Glomerular endothelial cell (primary cell): ENCODE results near the gene NABP2. TPM values are rescaled to one million over a fixed set of nuclear protein-coding genes. Genes with fewer than 3 reads are reported as not detected.
A peak's percentile ranks its signal among the peaks of the same experiment; 100 is the strongest.
"Not testable (repeated sequence)": the region's sequence is repeated elsewhere in the genome, so short reads cannot be mapped to it uniquely, and the experiment has no call there.

Source experiments
- DNase-seq: peaks from one replicate; pipeline ENCODE4 v3.0.0-alpha.2; 2011; ENCODE audit warnings: low read depth, low spot score; ENCODE audit errors: extremely low read depth
- total RNA-seq: library from RNA; depleted of rRNA; stranded (reverse); fragments of >200 nt; gene quantifications from 2 replicates; pipeline ENCODE4 v1.2.3, GENCODE V29; 2015

The NABP2 gene
- total RNA-seq, 1 donor from 2014 or later, result 26.7 TPM

DNA sequence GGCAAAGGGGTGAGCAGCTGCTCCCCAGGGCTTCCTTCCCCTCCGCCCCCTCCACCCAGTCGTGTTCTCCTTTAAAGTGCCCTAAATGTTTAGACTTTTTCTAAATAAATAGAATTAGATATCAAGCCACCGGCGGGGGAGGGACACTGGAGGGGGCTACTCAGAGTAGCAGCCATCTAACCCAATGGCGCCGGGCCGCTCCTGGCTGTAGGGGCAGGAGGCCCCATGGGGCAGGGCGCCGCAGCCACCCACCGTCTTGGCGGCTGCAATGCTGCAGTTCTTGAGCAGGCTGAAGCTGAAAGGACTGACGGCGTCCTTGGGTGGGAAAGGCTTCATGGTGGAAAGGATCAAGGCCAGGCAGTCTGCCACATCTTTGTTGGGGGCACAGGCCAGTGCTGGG lies 18.8 kb downstream of the NABP2 start:
- DNase-seq, result no peak

- DNase-seq, result no peak
Measured at GRCh38 chr12:56243731-56244181, 19.6 kb downstream of the NABP2 start.

- no peak for DNase-seq
Measured at GRCh38 chr12:56244494-56244893, 20.4 kb downstream of the NABP2 start.

DNA sequence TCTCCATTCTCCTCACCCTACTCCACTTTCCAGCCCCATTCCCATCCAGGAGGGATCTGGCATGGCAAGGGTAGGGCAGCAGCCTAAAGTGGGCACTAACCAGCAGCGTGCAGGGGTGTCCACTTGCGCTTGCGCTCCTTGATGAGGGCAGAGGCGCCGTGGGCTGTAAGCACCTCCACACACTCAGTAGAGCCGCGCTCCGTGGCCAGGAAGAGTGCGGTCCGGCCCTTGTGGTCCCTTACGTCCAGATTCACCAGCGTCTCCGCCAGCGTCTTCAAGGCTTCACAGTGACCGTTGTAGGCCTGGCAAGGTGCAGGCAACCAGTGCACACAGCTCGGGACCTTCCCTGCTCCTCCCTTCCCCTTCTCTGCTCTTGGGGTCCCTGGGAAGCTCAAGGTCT lies 23.8 kb downstream of the NABP2 start:
- DNase-seq, result no peak

DNA sequence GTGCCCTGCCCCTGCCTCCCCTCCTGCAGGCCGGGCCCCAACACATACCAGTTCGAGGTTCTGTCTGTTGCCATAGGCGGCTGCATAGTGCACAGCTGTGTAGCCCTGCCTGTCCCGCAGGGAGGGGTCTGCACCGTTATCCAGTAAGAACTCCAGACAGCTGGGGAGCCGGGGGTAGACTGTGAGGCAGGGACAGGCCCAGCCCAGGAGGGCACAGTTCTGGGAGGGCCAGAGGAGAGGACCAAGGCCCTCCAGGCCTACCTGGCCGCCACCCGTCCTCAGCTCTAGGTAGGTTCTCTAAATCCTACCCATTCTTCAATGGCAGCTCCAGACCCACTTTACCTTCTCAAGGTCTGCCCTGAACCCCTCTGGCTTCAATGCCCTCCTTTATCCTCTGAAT lies 24.6 kb downstream of the NABP2 start:
- DNase-seq, result no peak

DNA sequence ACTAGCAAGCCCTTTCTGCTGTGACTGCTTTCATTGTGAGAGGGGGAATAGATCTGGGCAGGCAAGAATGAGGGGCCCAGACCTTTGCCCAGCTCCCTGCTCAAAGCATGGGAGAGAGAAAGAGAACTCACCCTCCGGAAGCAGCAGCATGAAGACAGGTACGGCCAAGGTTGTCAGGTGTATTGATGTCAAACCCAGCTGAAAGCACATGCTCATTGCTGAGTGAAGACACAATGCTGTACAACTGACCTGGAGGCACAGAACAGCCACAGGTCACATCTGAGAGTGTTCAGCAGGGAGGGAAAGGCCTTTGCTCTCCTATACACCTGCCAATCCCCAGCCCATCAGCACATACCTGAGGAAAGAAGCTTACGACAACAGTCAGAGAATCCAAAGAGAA lies 28.5 kb downstream of the NABP2 start:
- DNase-seq, result no peak

DNA sequence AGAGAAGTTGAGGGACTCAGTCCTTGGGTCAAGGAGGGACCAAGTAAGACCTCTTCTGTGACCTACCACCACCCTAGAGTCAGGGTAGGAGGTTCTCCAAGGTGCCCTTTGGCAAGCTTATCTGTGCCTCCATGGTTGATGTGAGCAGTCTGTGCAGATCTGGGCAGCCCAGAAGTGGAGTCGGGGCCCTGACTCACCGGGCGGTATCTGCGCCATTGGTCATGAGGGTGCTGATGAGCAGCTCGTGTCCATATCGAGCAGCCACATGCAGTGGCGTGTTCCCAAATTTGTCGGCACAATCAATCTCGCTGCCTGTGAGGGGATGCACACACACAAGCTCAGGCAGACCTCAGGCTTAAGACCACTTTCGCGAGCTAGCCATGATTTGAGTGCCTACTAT lies 28.9 kb downstream of the NABP2 start:
- DNase-seq, result no peak

- DNase-seq, result no peak
Measured at GRCh38 chr12:56255671-56256070, 31.5 kb downstream of the NABP2 start.

- no peak for DNase-seq
Measured at GRCh38 chr12:56256326-56256960, 32.3 kb downstream of the NABP2 start.

- no peak for DNase-seq
Measured at GRCh38 chr12:56257071-56257470, 32.9 kb downstream of the NABP2 start.

DNA sequence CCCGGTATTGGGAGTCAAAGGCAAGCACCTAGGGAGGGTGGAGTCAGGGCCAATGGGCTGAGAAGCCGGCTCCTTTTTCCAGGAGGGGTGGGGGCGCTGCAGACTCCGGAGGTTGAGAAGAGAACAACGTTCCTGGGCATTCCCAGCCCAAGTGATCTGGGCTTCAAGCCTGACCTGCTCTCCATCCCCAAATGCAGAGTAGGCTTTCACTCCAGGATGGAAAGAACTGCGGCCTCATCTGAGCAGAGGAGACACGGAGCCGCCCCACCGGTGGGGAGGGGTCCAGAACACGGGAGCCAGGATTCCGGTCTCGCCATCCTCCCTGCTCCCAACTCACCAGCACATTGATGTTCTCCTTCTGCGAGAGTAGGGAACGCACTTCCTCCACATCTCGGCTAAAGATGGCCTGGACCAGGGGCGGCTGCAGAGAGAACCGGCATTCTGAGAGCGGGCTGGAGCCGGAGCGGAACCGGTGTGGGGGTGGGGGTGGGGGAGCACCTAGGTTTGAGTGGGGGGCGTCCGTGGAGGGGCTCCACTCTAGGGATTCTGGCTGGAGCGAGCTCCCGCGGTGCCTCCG lies 33.4 kb downstream of the NABP2 start:
- no peak for DNase-seq

DNA sequence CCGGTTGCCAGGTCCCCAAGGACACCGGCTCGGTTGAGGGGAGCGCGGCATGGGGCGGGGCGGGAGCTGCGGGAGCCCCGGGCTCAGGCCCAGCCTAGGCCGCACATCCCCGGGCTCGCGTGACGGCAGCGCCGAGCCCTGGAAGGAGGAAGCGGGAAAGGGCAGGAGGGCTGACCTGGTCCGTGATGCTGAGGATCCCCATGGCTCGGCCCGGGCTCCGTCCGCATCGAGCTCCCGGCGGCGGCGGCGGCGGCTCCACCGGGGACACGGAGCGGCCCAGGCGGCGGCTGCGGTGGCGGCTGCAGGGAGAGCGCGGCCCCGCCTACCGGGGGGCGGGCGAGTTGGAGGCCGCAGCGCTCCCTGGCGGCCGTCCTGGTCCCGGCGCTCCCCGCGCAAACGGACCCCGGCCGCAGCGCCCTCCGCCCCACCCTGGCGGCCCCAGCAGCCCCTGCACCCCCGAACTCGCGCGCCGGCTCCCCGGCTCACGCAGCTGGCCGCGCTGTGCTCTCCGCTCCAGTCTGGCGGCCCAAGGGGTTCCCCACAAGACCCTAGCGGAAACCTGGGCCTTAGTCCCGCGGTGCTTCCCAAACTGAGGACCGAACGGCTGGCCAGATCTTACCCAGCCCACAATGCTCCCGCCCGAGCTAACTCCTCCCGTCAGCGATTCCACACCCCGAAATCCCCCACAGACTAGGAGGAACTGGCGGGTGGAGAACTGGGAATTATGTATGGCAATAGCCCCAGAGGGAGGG lies 34.1 kb downstream of the NABP2 start, which contains the start of gene ANKRD52:
ANKRD52 (minus strand) TSS at position 317 of the 752 bp plus-strand sequence; CDS start at position 202, 115 bp downstream.
- DNase-seq, result no peak

DNA sequence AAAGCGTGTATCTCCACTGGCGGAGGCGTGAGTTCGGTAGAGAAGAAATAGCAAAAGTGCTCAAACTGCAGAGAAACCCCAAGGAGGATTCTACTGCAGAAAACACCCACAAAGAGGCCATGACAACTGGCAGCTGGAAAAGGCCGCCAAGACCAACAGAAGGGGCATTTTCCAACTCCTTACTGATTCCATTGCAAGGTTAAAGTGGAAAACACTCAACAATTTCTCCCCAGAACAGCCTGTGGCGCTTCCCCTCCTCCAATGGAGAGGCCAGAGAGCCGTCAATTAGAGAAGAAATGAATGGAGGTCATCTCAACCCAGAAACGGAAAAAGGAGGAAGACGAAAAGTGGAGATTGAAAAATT lies 34.7 kb downstream of the NABP2 start:
- no peak for DNase-seq

- DNase-seq, result no peak
Measured at GRCh38 chr12:56260380-56260779, 36.2 kb downstream of the NABP2 start.

- DNase-seq, result no peak
Measured at GRCh38 chr12:56260921-56261320, 36.8 kb downstream of the NABP2 start.

GRCh38 chr12:56261503-56262232 lies 37.5 kb downstream of the NABP2 start:
- no peak for DNase-seq

- DNase-seq, result not testable (repeated sequence)
Measured at GRCh38 chr12:56262955-56263354, 38.8 kb downstream of the NABP2 start.

DNA sequence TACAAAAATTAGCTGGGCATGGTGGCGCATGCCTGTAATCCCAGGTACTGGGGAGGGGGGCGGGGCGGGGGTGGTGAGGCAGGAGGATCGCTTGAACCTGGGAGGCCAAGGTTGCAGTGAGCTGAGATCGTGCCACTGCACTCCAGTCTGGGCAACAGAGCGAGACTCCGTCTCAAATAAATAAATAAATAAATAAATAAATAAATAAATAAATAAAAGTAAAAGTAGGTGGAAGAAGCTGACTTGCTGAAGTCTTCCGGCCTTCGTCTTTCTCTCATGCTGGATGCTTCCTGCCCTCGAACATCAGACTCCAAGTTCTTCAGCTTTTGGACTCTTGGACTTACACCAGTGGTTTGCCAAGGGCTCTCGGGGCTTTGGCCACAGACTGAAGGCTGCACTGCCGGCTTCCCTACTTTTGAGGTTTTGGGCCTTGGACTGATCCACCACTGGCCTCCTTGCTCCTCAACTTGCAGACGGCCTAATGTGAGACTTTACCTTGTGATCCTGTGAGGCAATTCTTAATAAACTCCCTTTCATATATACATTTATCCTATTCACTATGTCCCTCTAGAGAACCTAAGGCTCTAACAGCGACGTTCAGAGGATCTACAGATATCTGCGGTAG lies 42.0 kb downstream of the NABP2 start:
- DNase-seq, result not testable (repeated sequence)

DNA sequence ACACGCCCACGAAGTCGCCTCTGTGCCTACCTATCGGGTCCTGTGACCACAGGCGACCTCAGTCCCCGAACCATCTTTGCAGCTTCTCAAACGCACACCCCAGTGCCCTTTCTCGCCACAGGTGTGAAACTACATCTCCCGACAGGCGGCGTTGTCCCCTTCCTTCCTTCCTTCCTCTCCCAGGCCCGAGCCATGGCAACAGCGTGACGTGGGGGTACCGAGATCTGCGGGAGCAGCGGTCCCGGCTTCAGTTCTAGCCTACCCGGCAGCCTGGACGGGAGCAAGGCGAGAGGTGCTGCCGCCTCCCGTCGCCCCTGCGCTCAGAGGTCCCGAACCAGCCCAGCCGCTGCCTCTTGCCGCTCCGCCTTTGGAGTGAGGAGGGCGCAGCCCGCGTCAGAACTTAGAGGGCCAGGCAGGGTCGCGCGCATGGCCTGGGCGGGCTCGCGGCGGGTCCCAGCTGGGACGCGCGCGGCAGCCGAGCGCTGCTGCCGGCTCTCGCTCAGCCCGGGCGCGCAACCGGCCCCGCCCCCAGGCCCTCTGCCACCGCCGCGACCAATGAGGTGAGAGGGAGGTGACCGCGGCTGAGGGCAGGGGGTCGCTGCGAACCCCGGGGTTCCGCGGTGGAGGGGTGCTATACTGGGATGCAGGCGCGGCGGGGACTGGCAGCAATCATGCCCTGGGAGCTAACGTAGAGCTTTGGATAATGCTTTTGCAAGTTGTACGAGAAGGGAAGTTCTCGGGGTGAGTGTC lies 42.7 kb downstream of the NABP2 start, which contains the start of gene COQ10A:
COQ10A (plus strand) TSS at position 250 of the 750 bp plus-strand sequence; CDS start at position 427, 177 bp downstream.
- peak; percentile 41 for DNase-seq
